HG03064 (cell line): ENCODE data around the gene FGFBP3.

Source experiments
- ATAC-seq: cut with Tn5 transposase; IDR thresholded peaks from one replicate; pipeline ENCODE4 v1.9.1; 2021; ENCODE audit warnings: low read depth; ENCODE audit not compliant: unreplicated experiment

The FGFBP3 gene

GRCh38 chr10:91860885-91861284 is 48.4 kb downstream of the FGFBP3 start:
- ATAC-seq: no peak

GRCh38 chr10:91856637-91857036 is 52.6 kb downstream of the FGFBP3 start:
- ATAC-seq: no peak
